B cell (primary cell): ENCODE measurements around the gene RXFP1. TPM values are rescaled to one million over a fixed set of nuclear protein-coding genes. Genes with fewer than 3 reads are reported as not detected.

ENCODE experiments used
- ATAC-seq: fragments of 200-7000 bp; cut with Tn5 transposase; one replicate; pipeline ENCODE4 v1.10.0; 2021; ENCODE audit warnings: low read depth, mild to moderate bottlenecking, moderate number of reproducible peaks, moderate library complexity
- CTCF ChIA-PET: fragments of 350-600 bp; sonication (Branson Sonifier 250); formaldehyde crosslinking; loops from one replicate; lab custom pipeline; 2021; ENCODE audit warnings: antibody characterized with exemption, inconsistent platforms; lab: Charles Lee
- POLR2A ChIA-PET: fragments of 350-600 bp; sonication (Branson Sonifier 250); formaldehyde crosslinking; loops from one replicate; lab custom pipeline; 2021; ENCODE audit warnings: antibody characterized with exemption; lab: Charles Lee
- DNase-seq: peaks from one replicate; pipeline ENCODE4 v3.0.0; 2013
- H2AFZ ChIP-seq: 2 replicates; pipeline ENCODE4 v1.6.1; 2012; ENCODE audit warnings: mild to moderate bottlenecking, low read depth, low read length; ENCODE audit not compliant: insufficient read depth, poor library complexity, severe bottlenecking
- H3K27ac ChIP-seq, 2 donors: 1 replicate in 1 of 2; 2 replicates in 1 of 2; pipeline ENCODE4 v1.5.1; 2012 to 2013; ENCODE audit warnings: low read length in 2 of 2, mild to moderate bottlenecking in 2 of 2, moderate library complexity in 1 of 2
- H3K27me3 ChIP-seq, 4 experiments: fragments of 200-600 bp in 1 of 4; sonication (generic) in 1 of 4; replicated peaks in 1 of 4; 1 replicate in 2 of 4; 2 replicates in 2 of 4; pipeline versions ENCODE4 v1.6.1 to v1.7.0; 2013 to 2016; ENCODE audit warnings: low read length in 3 of 4, mild to moderate bottlenecking in 2 of 4, mixed read lengths in 1 of 4, moderate library complexity in 1 of 4; ENCODE audit not compliant: insufficient read depth in 4 of 4, control insufficient read depth in 3 of 4; ENCODE audit errors: control extremely low read depth in 1 of 4
- H3K36me3 ChIP-seq, 2 experiments: replicated peaks in 1 of 2; 1 replicate in 1 of 2; 2 replicates in 1 of 2; pipeline versions ENCODE4 v1.6.1 to v1.7.1; 2013; ENCODE audit warnings: low read length in 1 of 2; ENCODE audit not compliant: insufficient read depth in 2 of 2, control insufficient read depth in 1 of 2; ENCODE audit errors: control extremely low read depth in 1 of 2, extremely low read depth in 1 of 2
- H3K4me1 ChIP-seq, 2 donors: fragments of 200-600 bp in 1 of 2; sonication (generic) in 1 of 2; 1 replicate in 1 of 2; 2 replicates in 1 of 2; pipeline versions ENCODE4 v1.5.1 to v1.6.1; 2013 to 2017; ENCODE audit warnings: low read length in 2 of 2; ENCODE audit not compliant: control insufficient read depth in 2 of 2, insufficient read depth in 2 of 2
- H3K4me2 ChIP-seq: replicated peaks from 2 replicates; pipeline ENCODE3; 2012; ENCODE audit warnings: mild to moderate bottlenecking, low read depth, low read length; ENCODE audit not compliant: poor library complexity, severe bottlenecking
- H3K4me3 ChIP-seq, 5 experiments: fragments of 200-600 bp in 1 of 5; sonication (generic) in 1 of 5; 1 replicate in 3 of 5; 2 replicates in 2 of 5; pipeline versions ENCODE4 v1.5.1 to v1.7.0; 2011 to 2016; ENCODE audit warnings: low read length in 4 of 5, mild to moderate bottlenecking in 4 of 5, low read depth in 2 of 5, control low read depth in 1 of 5, moderate library complexity in 1 of 5; ENCODE audit not compliant: insufficient read depth in 1 of 5; ENCODE audit errors: control extremely low read depth in 1 of 5, extremely low read depth in 1 of 5
- H3K79me2 ChIP-seq: fragments of 200-600 bp; sonication (generic); one replicate; pipeline ENCODE4 v1.6.0; 2016; ENCODE audit warnings: low read length; ENCODE audit not compliant: control insufficient read depth, insufficient read depth
- H3K9ac ChIP-seq: fragments of 200-600 bp; sonication (generic); 2 replicates; pipeline ENCODE4 v1.6.1; 2017; ENCODE audit warnings: mild to moderate bottlenecking, low read length, moderate library complexity
- H3K9me3 ChIP-seq, 3 donors: one replicate each; pipeline versions ENCODE4 v1.6.1 to v1.7.1; 2013; ENCODE audit warnings: low read length in 2 of 3; ENCODE audit not compliant: control insufficient read depth in 2 of 3, insufficient read depth in 1 of 3; ENCODE audit errors: control extremely low read depth in 1 of 3
- H4K20me1 ChIP-seq: 2 replicates; pipeline ENCODE4 v1.6.0; 2012; ENCODE audit warnings: mild to moderate bottlenecking, low read length; ENCODE audit not compliant: insufficient read depth, control insufficient read depth, poor library complexity, severe bottlenecking
- H3K27ac Mint-ChIP-seq: one replicate; pipeline ENCODE4 v1.8.0; 2021; ENCODE audit warnings: mixed read lengths
- H3K27me3 Mint-ChIP-seq: one replicate; pipeline ENCODE4 v1.8.0; 2021; ENCODE audit warnings: mixed read lengths
- H3K4me1 Mint-ChIP-seq: one replicate; pipeline ENCODE4 v1.8.0; 2021; ENCODE audit warnings: mixed read lengths
- H3K4me3 Mint-ChIP-seq: one replicate; pipeline ENCODE4 v1.8.0; 2021; ENCODE audit warnings: mixed read lengths
- H3K9me3 Mint-ChIP-seq: one replicate; pipeline ENCODE4 v1.8.0; 2022; ENCODE audit warnings: mixed read lengths; ENCODE audit not compliant: insufficient read depth
- EZH2 ChIP-seq: IDR thresholded peaks from 2 replicates; pipeline ENCODE4 v1.6.1; 2012; ENCODE audit warnings: borderline replicate concordance, low read depth, mild to moderate bottlenecking, moderate library complexity, low read length; ENCODE audit not compliant: insufficient read depth, poor library complexity, severe bottlenecking
- WGBS: methylation state at CpG from one replicate; pipeline ENCODE4 v1.1.5; 2013; ENCODE audit warnings: missing lambda C conversion rate; ENCODE audit not compliant: insufficient coverage; 5-methylcytosine and 5-hydroxymethylcytosine counted together
- intact Hi-C: fragments of 100-400 bp; cut with micrococcal nuclease; formaldehyde crosslinking; loops from one replicate; pipeline ENCODE4 v1.10.0; 2022
- polyA plus RNA-seq: library from polyadenylated mRNA; depleted of rRNA; stranded (reverse); fragments of >200 nt; gene quantifications from 2 replicates; pipeline ENCODE4 v1.2.3, GENCODE V29; 2012
- total RNA-seq, 2 donors: library from RNA; stranded (reverse); fragments of 120-200 nt in 1 of 2; gene quantifications; 1 replicate in 1 of 2; 2 replicates in 1 of 2; pipeline versions ENCODE4 v1.2.3 to v1.2.4, GENCODE V29; 2013 to 2022
- TF ChIP-seq, protein P1 (sequence below): fragments of 200-600 bp; IDR thresholded peaks from one replicate; pipeline ENCODE4 v1.8.0; 2022; ENCODE audit warnings: antibody characterized with exemption, mild to moderate bottlenecking

RXFP1 gene
- total and polyA plus RNA-seq, 2 donors (not counting 1 experiment from before 2014, with no cell fraction given), result not detected

GRCh38 chr4:158543191-158543590 lies 21.5 kb downstream of the RXFP1 start:
- H3K27me3 Mint-ChIP-seq, result no peaks in the 10 kb centered on the region
- Histone ChIP-seq H3K79me2 (no peaks in the 10 kb centered on the region), H3K9me3 (no peaks in the 10 kb centered on the region), H3K36me3 (no peaks in the 10 kb centered on the region), H3K4me3 (no peak overlapping the region), H3K9ac (no peak overlapping the region), H3K4me1 (no peaks in the 10 kb centered on the region), H3K27me3 (no peaks in the 10 kb centered on the region), H2AFZ (no peak overlapping the region), H4K20me1 (no peaks in the 10 kb centered on the region), H3K27ac (no peak overlapping the region), H3K4me2 (no peak overlapping the region)
- ATAC-seq (no peak), DNase-seq (no peak)
- no peak for TF ChIP-seq EZH2
- TF ChIP-seq, protein P1, sequence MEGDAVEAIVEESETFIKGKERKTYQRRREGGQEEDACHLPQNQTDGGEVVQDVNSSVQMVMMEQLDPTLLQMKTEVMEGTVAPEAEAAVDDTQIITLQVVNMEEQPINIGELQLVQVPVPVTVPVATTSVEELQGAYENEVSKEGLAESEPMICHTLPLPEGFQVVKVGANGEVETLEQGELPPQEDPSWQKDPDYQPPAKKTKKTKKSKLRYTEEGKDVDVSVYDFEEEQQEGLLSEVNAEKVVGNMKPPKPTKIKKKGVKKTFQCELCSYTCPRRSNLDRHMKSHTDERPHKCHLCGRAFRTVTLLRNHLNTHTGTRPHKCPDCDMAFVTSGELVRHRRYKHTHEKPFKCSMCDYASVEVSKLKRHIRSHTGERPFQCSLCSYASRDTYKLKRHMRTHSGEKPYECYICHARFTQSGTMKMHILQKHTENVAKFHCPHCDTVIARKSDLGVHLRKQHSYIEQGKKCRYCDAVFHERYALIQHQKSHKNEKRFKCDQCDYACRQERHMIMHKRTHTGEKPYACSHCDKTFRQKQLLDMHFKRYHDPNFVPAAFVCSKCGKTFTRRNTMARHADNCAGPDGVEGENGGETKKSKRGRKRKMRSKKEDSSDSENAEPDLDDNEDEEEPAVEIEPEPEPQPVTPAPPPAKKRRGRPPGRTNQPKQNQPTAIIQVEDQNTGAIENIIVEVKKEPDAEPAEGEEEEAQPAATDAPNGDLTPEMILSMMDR, result no peak
- no peak overlapping the region for H3K27ac Mint-ChIP-seq
- WGBS, result no CpG with 5 or more reads among the region's 1 CpG
- ChIA-PET CTCF (no interaction called here), POLR2A (no interaction called here)
- H3K4me1 Mint-ChIP-seq, result no peaks in the 10 kb centered on the region
- intact Hi-C loops, result no loop called here
- no peaks in the 10 kb centered on the region for H3K9me3 Mint-ChIP-seq
- no peak overlapping the region for H3K4me3 Mint-ChIP-seq

DNA sequence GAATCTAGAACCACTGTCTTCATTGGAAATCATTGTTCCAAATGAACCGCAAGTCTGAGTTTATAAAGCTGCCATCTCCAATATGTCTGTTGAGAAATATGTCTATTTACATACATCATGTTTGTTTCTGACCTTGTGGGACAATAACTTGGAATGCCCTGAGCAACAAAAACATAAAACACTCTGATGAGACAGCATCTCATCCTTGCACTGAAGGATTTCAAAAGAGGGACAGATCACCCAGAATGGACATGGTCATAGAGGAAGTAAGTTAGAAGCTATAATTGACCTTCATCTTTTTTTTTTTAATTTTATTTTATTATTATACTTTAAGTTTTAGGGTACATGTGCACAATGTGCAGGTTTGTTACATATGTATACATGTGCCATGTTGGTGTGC lies 22.5 kb downstream of the RXFP1 start:
- DNase-seq, result no peak
- Mint-ChIP-seq H3K27ac (no peak overlapping the region), H3K27me3 (no peaks in the 10 kb centered on the region), H3K4me3 (no peak overlapping the region), H3K9me3 (no peaks in the 10 kb centered on the region), H3K4me1 (no peaks in the 10 kb centered on the region)
- CTCF ChIA-PET, result no interaction called here
- no peaks in the 10 kb centered on the region for H3K36me3 ChIP-seq
- no peaks in the 10 kb centered on the region for H3K4me1 ChIP-seq
- TF ChIP-seq, protein P1, result no peak
- TF ChIP-seq EZH2, result no peak
- no CpG with 5 or more reads among the region's 1 CpG for WGBS
- H4K20me1 ChIP-seq, result no peaks in the 10 kb centered on the region
- ATAC-seq, result no peak
- H2AFZ ChIP-seq, result no peak overlapping the region
- no peaks in the 10 kb centered on the region for H3K9me3 ChIP-seq
- POLR2A ChIA-PET, result no interaction called here
- no peaks in the 10 kb centered on the region for H3K27me3 ChIP-seq
- intact Hi-C loops, result no loop called here
- no peak overlapping the region for H3K4me2 ChIP-seq
- H3K4me3 ChIP-seq, result no peak overlapping the region
- H3K9ac ChIP-seq, result no peak overlapping the region
- H3K27ac ChIP-seq, result no peak overlapping the region
- no peaks in the 10 kb centered on the region for H3K79me2 ChIP-seq
